ENCODE data around the gene ACSF3.
"Not testable (repeated sequence)": the region's sequence is repeated elsewhere in the genome, so short reads cannot be mapped to it uniquely, and the experiment has no call there.

The ACSF3 gene

GRCh38 chr16:89074072-89074674 is 19.5 kb upstream of the ACSF3 start:
- DNase-seq = not testable (repeated sequence)

GRCh38 chr16:89074803-89075688 is 18.6 kb upstream of the ACSF3 start:
- no peak for DNase-seq

GRCh38 chr16:89076159-89076558 is 17.5 kb upstream of the ACSF3 start:
- no peak for DNase-seq

GRCh38 chr16:89077076-89077475 is 16.6 kb upstream of the ACSF3 start:
- no peak for DNase-seq

DNA sequence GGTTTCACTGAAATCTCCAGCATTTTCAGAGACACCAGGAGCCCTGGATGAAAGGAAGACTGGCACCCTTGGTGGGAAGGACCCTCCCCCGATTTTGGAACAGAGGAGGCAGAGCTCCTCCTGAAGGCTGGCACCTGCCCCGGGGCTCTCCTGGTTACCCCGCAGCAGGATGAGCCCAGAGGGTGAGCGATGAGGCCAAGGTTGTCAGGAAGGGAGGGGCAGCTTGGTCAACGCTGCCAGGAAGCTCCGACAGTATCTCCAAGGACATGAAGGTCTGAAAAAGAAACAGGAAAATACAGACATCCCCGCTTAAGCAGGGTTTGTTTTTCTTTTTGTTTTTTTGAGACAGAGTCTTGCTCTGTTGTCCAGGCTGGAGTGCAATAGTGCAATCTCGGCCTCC is 15.5 kb upstream of the ACSF3 start:
- DNase-seq = no peak

DNA sequence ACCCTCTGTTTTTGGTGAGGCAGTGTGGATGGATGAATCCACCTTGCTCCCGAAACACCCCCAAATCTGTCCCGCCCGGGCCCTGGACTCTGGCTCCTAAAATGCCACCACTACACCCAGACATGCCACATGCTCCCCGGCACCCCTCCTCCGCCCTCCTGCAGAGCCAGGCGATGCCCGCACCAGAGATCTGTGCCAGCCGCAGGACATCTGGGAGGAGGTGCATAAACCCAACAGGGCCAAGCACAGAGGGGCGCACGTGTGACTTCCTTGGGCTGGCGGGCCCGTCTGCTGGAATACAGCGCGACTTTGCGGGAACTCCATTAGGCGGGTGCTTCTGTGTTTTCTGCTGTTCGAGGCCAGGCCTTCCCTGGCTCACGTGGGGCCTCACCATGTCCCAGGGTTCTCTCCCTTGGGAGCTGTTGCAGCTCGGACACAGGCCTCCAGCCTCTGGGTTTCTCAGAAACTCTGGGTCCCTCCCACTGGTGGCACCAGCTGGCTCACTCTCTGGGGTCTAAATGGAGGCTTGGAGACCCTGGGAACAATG is 14.1 kb upstream of the ACSF3 start:
- DNase-seq = no peak

DNA sequence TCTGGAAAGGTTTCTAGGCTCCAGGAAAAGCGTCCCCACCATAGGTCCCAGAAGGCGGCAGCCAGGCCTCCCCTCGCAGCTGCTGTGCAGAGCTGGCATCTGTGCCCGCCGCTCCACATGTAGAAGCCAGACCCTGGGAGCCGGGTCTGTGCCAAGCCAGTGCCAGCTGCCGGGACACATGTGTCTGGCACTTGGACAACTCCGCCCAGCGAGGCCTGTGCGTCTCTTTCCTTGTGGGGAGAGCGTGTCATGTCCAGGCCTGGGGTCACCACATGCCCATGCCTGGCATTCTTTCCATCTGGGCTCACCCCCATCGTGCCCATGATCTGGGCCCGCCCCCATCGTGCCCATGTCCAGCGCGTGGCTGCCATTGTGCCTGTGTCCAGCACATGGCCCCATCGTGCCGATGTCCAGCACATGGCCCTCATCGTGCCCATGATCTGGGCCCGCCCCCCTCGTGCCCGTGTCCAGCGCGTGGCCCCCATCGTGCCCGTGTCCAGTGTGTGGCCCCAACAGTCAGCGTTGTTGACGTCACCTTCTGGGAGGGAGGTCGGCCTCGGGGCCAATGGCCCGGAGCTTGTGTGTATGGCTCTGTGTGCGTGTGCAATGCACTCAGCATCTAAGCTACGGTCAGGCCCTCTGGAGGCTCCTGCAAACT is 13.3 kb upstream of the ACSF3 start:
- no peak for DNase-seq

GRCh38 chr16:89081556-89081955 is 12.1 kb upstream of the ACSF3 start:
- no peak for DNase-seq

- no peak for DNase-seq
Observed at GRCh38 chr16:89084411-89084810, 9.2 kb upstream of the ACSF3 start.

GRCh38 chr16:89084814-89085612 is 8.6 kb upstream of the ACSF3 start:
- no peak for DNase-seq

- DNase-seq = no peak
Observed at GRCh38 chr16:89085755-89086154, 7.9 kb upstream of the ACSF3 start.

DNA sequence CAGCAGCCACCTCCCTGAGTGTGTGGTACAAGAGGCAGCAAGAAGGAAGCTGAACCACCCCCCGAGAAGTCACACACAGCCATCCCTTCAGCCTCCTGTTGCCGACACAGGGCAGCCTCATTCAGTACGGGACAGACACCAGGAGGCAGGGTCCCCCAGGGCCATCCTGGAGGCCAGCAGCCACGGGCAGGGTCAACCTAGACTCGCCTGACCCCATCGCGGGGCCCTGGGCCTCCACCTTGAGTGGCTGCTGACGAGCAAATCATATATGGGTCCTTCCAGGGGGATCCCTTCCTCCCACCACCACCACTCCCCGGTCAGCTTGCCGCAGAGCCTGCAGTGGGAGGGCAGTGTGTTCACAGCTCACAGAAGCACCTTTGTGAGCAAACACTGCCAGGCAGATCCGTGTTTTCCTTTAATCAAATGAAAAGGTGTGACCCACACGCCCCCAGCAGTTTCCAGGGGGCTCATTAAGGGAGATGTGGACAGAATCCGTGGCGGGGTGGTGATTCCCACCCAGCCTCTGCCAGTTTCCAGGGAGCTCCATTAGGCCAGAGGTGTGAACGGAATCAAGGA is 5.6 kb upstream of the ACSF3 start:
- no peak for DNase-seq

DNA sequence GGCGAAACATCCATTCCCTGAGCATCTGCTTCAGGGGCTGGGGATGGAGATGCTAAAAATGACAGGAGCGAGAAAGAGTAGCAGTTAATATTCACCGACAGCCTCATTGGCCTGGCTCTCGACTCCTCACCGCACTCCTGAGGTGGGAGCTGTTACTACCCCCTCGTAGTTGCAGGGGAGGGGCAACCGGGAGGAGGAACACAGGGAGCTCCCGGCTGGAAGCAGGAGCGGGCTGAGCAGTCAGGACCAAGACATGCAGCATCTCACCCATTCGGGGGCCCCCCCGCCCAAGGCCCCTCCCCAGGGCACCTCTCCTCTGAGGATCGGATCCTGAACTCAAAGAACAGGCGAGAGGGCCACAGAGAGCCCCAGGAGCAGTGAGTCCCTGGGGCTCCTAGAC is 4.5 kb upstream of the ACSF3 start:
- no peak for DNase-seq

GRCh38 chr16:89090182-89090630 is 3.4 kb upstream of the ACSF3 start:
- no peak for DNase-seq

DNA sequence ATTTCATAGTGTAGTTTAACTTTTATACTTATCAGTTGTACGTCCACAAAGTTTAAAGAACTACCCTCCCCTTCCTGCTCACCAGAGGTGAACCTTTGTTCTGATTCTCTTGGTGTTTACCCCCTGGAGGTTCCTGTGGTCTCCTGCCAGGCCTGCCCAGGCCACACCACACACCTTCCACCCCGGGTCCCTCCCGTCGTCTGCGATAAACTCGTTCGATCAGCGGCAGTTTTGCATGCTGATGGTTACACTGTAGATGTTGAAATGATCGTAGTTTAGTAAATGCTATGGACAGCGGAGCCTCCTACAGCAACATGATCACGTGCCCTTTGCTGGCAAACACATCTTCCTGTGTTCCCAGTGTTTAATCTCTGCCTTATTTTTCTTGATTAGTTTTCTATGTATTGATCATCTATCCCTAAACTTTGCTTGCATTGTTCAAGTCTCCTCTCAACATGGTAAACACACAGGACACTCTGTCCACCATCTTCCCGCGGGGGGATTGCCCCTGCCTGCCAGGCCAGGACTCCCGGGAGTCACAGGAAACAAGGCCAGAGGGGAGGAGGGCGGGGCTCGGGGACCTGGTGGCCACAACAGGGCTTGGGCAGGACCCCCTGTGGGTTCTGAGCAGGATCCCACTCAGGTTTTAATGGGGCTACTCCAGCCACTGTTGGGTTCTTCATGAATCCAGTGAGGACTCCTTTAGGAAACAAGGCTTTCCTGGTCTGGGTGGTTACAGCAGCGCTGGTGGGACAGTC is 2.8 kb upstream of the ACSF3 start:
- DNase-seq = no peak

- no peak for DNase-seq
Observed at GRCh38 chr16:89092013-89092412, 1.6 kb upstream of the ACSF3 start.

GRCh38 chr16:89093252-89093601 is 425 bp upstream of the ACSF3 start:
- not testable (repeated sequence) for DNase-seq

- no peak for DNase-seq
Observed at GRCh38 chr16:89094252-89094879, 714 bp downstream of the ACSF3 start.

DNA sequence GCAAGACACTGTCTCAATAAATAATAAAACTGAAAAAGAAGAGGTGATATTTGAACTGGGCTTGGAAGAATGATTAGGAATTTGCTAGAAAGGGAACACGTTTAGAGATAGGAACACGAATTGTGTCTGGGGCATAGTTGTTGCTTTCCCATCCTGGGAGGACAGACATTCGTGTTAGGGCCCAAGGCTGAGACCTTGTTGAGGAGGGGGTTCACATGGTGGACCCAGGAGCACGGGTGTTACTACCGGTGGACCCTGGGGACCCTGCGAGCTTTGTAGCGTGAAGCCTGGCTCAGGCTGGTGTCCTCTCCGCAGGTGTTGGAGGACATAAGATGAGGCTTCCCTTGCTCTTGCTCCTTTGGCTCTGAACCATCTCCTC is 1.2 kb downstream of the ACSF3 start:
- DNase-seq = no peak

- DNase-seq = no peak
Observed at GRCh38 chr16:89095491-89095951, 1.9 kb downstream of the ACSF3 start.

Data from activated CD4-positive, alpha-beta T cell treated with anti-CD3 and anti-CD28 coated beads for 4 hours (primary cell).